Measurements from ENCODE around the gene COL13A1. TPM values are rescaled to one million over a fixed set of nuclear protein-coding genes. Genes with fewer than 3 reads are reported as not detected.

The COL13A1 gene
- total RNA-seq, 4 donors from 2014 or later, result 0.17 to 0.49 (median 0.44) TPM; not detected in 1

GRCh38 chr10:69818676-69819239, 17.1 kb downstream of the COL13A1 start:
- TF ChIP-seq CTCF (IDR thresholded peaks at IDR 0.05; ENCODE audit: low read depth), result no peak

DNA sequence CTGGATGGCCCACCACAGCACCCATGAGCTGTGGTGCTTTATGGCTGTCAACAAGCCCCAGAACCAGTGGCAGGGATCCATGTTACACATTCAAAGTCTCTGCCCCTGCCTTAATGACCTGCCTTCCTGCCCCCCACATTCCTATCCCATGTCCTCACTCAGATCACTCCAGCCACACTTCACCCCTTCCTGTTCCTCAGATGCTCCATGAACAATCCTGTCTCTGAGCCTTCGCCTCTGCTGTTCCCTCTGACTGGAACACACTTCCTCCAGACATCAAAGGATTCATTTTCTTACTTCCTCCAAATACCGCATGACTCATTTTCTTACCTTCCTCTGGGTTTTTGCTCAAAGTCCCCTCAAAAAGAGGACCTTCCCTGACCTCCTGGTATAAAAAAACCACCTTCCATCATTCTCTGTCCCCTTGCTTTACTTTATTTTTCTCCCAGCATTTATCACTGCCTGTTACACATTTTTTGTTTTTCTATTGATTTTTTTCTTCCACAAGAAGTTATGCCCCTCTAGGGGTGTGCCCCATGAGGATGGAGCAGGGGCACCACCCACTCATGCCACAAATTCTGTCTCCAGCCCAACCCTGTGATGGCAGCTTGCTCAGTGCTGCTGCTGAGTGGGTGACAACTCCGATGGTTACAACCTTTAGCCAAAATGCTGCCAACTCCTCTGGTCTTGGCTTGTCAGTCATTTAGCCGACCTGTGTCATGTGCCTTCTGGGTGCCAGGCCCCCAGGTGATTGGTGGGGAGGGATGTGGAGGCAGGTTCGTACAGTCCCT, 18.2 kb downstream of the COL13A1 start:
- no peak for TF ChIP-seq CTCF (IDR thresholded peaks at IDR 0.05; ENCODE audit: low read depth)

DNA sequence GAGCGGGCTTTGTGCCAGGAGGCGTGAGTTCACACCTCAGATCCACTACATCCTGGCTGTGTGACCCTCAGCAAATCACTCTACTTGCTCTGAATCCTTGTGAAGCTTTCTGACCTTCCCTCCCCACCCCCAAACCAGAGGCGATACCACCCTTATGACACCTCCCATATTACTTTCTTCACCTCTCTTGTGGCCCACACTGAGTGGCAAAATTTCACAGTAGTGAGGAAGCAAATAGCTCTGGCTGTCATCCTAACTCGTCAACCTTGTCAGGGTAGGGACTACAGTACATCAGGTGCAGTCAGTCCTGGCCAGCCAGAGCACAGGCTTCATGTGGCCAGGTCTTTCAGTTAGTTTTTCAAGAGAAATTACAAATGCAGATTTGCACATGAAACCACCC, 19.1 kb downstream of the COL13A1 start:
- TF ChIP-seq CTCF (IDR thresholded peaks at IDR 0.05; ENCODE audit: low read depth), result no peak

- TF ChIP-seq CTCF (IDR thresholded peaks at IDR 0.05; ENCODE audit: low read depth), result no peak
These were observed 23.9 kb downstream of the COL13A1 start for GRCh38 chr10:69825604-69826003.

- TF ChIP-seq CTCF (IDR thresholded peaks at IDR 0.05; ENCODE audit: low read depth), result no peak
These were observed 24.4 kb downstream of the COL13A1 start for GRCh38 chr10:69826094-69826493.

DNA sequence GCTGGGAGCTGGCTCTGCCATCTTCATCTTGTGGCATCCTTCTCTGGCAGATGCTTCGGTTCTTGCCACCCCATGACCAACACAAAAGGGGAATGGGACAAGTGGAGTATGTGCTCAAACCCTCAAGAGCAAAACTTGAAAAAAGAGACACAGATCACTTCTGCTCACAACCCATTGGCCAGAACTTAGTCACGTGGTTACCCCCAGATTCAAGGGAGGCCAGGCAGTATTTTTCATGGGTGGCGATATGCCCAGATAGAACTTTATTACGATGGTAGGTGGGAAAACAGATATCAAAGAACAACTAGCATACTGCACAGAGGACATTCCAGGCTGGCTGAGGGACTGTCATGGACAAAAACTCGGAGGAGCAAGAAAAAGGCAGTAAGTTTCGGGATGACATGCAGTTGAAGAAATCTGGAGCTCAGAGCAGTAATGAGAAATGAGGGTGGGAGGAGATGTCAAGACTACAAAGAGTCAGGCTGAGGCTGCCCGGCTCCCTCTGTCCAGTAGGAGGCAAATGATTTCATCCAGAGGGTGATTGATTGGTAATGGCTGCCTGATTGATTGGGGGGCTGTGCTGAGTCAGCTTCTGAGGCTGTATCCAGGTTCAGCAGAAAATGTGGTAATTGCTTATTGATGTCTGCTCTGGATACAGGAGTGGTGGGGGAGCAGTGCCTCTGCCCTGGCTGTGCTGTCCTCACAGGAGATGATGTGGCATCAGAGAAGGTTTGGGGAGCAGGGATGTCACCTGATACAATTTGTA, 25.3 kb downstream of the COL13A1 start:
- no peak for TF ChIP-seq CTCF (IDR thresholded peaks at IDR 0.05; ENCODE audit: low read depth)

Measured in subcutaneous adipose tissue (tissue), 4 donors.